HG03095 (cell line): ENCODE results near the gene C2orf92.

Experiments
- ATAC-seq: cut with Tn5 transposase; IDR thresholded peaks from one replicate; pipeline ENCODE4 v1.9.1; 2021; ENCODE audit warnings: moderate library complexity; ENCODE audit not compliant: unreplicated experiment

Gene C2orf92

GRCh38 chr2:97712693-97713295 lies 43.3 kb downstream of the C2orf92 start:
- ATAC-seq = no peak

GRCh38 chr2:97713296-97714083 lies 44.0 kb downstream of the C2orf92 start, which contains the start of gene ZAP70:
TSS of gene ZAP70 (plus strand) at chr2:97713576. CDS start at chr2:97724037, 10,461 bp downstream.
- ATAC-seq = no peak

DNA sequence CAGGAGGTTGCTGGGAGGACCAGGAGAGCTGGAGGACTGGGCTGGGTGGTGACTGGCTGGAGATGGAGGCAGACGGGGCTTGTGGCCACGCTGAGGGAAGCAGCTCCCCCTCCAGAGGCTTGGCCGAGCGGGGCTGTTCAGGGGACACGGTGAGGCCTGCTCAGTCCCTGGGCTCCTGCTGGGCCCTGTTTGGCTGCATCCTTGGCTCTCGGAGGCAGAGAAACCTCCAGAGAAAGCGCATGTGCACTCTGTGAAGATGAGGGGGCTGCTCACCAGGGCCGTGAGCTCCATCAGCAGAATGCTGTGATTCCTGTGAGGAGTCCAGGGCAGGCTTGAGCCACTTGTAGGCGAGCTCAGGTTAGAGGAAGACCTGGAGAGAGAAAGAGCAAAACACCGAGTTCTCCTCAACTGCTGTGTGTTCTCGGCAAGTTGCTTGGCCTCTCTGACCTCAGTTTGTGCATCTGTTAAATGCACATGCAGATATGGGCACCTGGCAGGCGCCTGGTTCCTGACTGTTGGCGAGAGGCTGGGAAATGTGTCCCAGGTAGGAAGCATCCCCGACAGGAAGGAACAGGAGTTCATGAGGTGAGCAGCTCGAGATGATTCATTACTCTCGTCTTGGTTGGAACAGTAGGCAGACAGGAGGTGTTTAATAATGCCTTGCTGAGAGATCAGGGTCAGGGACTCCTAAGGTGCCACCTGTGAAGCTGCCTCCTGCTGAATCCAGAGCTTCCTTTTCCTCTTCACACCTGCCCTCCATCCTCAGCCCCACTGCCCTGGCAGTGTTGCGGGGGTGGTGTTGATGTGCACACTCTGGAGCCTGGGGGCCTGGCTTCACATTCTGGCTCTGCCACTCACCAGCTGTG lies 44.8 kb downstream of the C2orf92 start:
- ATAC-seq = no peak

- ATAC-seq = no peak
Observed at GRCh38 chr2:97714950-97715652, 45.6 kb downstream of the C2orf92 start.

GRCh38 chr2:97715951-97716694 lies 46.6 kb downstream of the C2orf92 start:
- no peak for ATAC-seq

- no peak for ATAC-seq
Observed at GRCh38 chr2:97716695-97717612, 47.4 kb downstream of the C2orf92 start.

- ATAC-seq = no peak
Observed at GRCh38 chr2:97717613-97717995, 48.1 kb downstream of the C2orf92 start.

- ATAC-seq = no peak
Observed at GRCh38 chr2:97718051-97718882, 48.8 kb downstream of the C2orf92 start.

DNA sequence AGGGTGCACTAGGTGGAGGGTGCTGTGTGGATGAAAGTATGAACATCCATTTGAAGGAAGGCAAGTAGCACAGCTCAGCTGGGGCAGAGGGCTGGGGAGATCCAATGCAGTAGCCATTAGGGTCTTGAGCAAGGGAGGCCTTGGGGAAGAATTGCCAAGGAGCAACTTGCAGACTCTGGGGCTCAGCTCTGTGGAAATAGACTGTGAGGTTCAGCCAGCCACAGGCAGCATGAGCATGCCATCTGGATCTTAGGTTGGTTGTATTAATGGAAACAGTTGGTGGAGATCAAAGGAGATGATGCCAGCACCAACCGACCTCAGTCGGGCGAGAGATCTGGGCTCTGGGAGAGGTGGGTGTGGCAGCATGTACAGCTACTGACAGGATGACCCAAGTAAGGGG lies 49.4 kb downstream of the C2orf92 start:
- ATAC-seq = no peak

- ATAC-seq = no peak
Observed at GRCh38 chr2:97719362-97720155, 50.0 kb downstream of the C2orf92 start.

DNA sequence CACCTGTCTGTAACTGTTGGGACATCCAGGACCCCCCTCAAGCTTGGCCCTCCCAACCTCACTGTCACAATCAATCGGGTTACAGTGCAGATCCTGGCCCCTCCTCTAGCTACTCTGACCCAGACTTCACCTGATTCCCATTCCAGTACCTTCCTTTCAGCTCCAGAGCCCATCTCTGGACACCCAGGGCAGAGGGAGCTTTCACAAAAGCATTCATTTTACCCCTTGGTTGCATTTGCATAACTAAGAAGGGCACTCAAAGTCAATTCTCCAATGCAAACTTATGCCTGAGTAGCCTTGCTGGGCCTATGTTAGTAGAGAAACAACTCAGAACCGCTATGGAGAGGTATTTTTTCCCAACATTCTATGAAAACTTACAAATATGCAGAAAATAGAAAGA lies 51.2 kb downstream of the C2orf92 start:
- no peak for ATAC-seq

DNA sequence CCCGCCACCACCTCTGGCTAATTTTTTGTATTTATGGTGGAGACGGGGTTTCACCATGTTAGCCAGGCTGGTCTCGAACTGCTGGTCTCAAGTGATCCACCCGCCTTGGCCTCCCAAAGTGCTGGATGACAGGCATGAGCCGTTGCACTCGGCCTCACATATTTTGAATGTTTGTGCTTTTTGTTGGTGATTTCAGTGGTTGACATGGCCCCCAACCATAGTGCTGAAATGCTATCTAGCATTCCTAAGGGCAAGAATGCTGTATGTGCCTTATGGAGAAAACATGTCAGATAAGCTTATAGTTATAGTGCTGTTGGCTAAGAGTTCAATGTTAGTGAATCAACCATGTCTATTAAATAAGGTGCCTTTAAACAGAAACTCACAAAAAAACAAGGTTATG lies 52.7 kb downstream of the C2orf92 start:
- ATAC-seq = no peak

GRCh38 chr2:97723156-97724072 lies 53.9 kb downstream of the C2orf92 start:
- no peak for ATAC-seq

DNA sequence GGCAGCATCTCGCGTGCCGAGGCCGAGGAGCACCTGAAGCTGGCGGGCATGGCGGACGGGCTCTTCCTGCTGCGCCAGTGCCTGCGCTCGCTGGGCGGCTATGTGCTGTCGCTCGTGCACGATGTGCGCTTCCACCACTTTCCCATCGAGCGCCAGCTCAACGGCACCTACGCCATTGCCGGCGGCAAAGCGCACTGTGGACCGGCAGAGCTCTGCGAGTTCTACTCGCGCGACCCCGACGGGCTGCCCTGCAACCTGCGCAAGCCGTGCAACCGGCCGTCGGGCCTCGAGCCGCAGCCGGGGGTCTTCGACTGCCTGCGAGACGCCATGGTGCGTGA lies 54.5 kb downstream of the C2orf92 start:
- no peak for ATAC-seq

- ATAC-seq = no peak
Observed at GRCh38 chr2:97724501-97724900, 55.0 kb downstream of the C2orf92 start.

GRCh38 chr2:97724946-97725688 lies 55.6 kb downstream of the C2orf92 start:
- no peak for ATAC-seq
